ENCODE results near the gene ZNF865. TPM values are rescaled to one million over a fixed set of nuclear protein-coding genes. Genes with fewer than 3 reads are reported as not detected.

ZNF865 gene
- total RNA-seq, 1 experiment from 2014 or later: 21.7 TPM

DNA sequence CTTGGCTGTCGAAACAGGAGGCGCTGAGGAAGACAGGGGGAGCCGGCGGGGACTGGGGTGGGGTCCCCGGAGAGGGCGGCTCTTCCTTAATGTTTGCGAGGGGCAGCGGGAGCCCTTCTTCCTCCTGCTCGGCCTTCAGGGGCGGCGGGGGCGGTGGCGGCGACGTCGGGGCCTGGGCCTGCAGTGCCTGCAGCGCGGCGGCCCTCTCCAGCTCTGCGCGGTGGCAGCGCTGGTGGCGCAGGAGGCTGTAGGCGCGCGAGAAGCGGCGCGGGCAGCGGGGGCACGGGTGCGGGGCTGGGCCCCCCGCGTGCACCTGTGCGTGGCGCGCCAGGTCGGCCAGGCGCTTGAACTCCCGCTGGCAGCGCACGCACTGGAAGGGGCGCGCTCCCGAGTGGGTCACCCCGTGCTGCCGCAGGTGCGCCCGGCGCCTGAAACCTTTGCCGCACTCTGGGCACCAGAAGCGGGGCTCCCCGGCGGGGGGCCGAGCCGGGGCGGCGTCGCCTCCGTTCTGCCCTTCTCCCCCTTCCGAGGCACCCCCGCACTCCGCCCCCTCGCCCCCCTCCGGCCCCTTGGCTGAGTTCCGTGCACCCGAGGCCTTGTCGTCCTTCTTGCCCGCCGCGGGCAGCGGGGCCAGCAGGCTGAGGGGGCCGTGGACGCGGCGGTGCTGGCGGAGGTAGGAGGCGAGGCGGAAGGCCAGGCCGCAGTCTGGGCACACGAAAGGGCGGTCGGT, 27.3 kb upstream of the ZNF865 start (continued):
- TF ChIP-seq MXD4 (CRISPR knock-in tag; IDR thresholded peaks at IDR 0.05; ENCODE audit: borderline replicate concordance) (no peak), FOXK1 (CRISPR knock-in tag; IDR thresholded peaks at IDR 0.05) (no peak), CREM (CRISPR knock-in tag; IDR thresholded peaks at IDR 0.05) (no peak)
- TF ChIP-seq, protein P1, sequence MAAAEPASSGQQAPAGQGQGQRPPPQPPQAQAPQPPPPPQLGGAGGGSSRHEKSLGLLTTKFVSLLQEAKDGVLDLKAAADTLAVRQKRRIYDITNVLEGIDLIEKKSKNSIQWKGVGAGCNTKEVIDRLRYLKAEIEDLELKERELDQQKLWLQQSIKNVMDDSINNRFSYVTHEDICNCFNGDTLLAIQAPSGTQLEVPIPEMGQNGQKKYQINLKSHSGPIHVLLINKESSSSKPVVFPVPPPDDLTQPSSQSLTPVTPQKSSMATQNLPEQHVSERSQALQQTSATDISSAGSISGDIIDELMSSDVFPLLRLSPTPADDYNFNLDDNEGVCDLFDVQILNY (CRISPR knock-in tag; IDR thresholded peaks at IDR 0.05): no peak

- Mint-ChIP-seq H3K4me1 (peaks cover 5% of the 10 kb centered on the region), H3K9me3 (no peaks in the 10 kb centered on the region), H3K36me3 (peaks cover 13% of the 10 kb centered on the region), H3K27ac (peak overlapping the region; percentile 71), H3K4me3 (peak overlapping the region; percentile 86), H3K27me3 (ENCODE audit: low read depth) (peaks cover 4% of the 10 kb centered on the region; the same call in 1 of the 2 replicates)
- POLR2A ChIA-PET: no interaction called here
- ATAC-seq (no peak), DNase-seq (ENCODE audit: low spot score) (no peak)
- TF ChIP-seq TP53 (CRISPR knock-in tag; IDR thresholded peaks at IDR 0.05) (no peak), ATF1 (CRISPR knock-in tag; IDR thresholded peaks at IDR 0.05) (no peak), HMGA2 (CRISPR knock-in tag; IDR thresholded peaks at IDR 0.05) (no peak), ZNF671 (CRISPR knock-in tag; IDR thresholded peaks at IDR 0.05) (no peak), ATF3 (CRISPR knock-in tag; conservative IDR thresholded peaks at IDR 0.05) (no peak), RORB (CRISPR knock-in tag; IDR thresholded peaks at IDR 0.05) (no peak), STAT6 (CRISPR knock-in tag; conservative IDR thresholded peaks at IDR 0.05; ENCODE audit: low read depth) (no peak)
- TF ChIP-seq, protein P2, sequence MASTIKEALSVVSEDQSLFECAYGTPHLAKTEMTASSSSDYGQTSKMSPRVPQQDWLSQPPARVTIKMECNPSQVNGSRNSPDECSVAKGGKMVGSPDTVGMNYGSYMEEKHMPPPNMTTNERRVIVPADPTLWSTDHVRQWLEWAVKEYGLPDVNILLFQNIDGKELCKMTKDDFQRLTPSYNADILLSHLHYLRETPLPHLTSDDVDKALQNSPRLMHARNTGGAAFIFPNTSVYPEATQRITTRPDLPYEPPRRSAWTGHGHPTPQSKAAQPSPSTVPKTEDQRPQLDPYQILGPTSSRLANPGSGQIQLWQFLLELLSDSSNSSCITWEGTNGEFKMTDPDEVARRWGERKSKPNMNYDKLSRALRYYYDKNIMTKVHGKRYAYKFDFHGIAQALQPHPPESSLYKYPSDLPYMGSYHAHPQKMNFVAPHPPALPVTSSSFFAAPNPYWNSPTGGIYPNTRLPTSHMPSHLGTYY (CRISPR knock-in tag; IDR thresholded peaks at IDR 0.05): no peak
- TF ChIP-seq, protein P3, sequence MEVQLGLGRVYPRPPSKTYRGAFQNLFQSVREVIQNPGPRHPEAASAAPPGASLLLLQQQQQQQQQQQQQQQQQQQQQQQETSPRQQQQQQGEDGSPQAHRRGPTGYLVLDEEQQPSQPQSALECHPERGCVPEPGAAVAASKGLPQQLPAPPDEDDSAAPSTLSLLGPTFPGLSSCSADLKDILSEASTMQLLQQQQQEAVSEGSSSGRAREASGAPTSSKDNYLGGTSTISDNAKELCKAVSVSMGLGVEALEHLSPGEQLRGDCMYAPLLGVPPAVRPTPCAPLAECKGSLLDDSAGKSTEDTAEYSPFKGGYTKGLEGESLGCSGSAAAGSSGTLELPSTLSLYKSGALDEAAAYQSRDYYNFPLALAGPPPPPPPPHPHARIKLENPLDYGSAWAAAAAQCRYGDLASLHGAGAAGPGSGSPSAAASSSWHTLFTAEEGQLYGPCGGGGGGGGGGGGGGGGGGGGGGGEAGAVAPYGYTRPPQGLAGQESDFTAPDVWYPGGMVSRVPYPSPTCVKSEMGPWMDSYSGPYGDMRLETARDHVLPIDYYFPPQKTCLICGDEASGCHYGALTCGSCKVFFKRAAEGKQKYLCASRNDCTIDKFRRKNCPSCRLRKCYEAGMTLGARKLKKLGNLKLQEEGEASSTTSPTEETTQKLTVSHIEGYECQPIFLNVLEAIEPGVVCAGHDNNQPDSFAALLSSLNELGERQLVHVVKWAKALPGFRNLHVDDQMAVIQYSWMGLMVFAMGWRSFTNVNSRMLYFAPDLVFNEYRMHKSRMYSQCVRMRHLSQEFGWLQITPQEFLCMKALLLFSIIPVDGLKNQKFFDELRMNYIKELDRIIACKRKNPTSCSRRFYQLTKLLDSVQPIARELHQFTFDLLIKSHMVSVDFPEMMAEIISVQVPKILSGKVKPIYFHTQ (CRISPR knock-in tag; IDR thresholded peaks at IDR 0.05): no peak
- CTCF ChIA-PET: no interaction called here
Measured at GRCh38 chr19:55578761-55579747, 26.4 kb upstream of the ZNF865 start.
